Neural cell (in vitro differentiated cells): ENCODE data around the gene JMJD1C. TPM values are rescaled to one million over a fixed set of nuclear protein-coding genes. Genes with fewer than 3 reads are reported as not detected.

Experiments used
- H2AFZ ChIP-seq: fragments of 200-600, 300-800 bp; sonication (generic), shearing (Covaris generic); 2 replicates; pipeline ENCODE4 v1.6.0; 2014; ENCODE audit warnings: low read depth, mild to moderate bottlenecking, antibody characterized with exemption, low read length, moderate library complexity
- H3F3A ChIP-seq: fragments of 200-600 bp; shearing (Covaris generic); 2 replicates; pipeline ENCODE4 v1.6.1; 2016; ENCODE audit warnings: mild to moderate bottlenecking, moderate library complexity, mixed read lengths, antibody characterized with exemption, low read length; ENCODE audit not compliant: insufficient read depth, poor library complexity, severe bottlenecking
- H3K27ac ChIP-seq: fragments of 200-600, 300-800 bp; sonication (generic), shearing (Covaris generic); 2 replicates; pipeline ENCODE4 v1.5.1; 2014; ENCODE audit warnings: mild to moderate bottlenecking, low read length, moderate library complexity
- H3K27me3 ChIP-seq: fragments of 300-800, 200-600 bp; sonication (generic), shearing (Covaris generic); 2 replicates; pipeline ENCODE4 v1.6.0; 2014; ENCODE audit warnings: mild to moderate bottlenecking, low read depth, low read length, moderate library complexity; ENCODE audit not compliant: insufficient read depth
- H3K36me3 ChIP-seq: fragments of 300-800, 200-600 bp; sonication (generic), shearing (Covaris generic); 2 replicates; pipeline ENCODE4 v1.5.1; 2014; ENCODE audit warnings: mild to moderate bottlenecking, antibody characterized with exemption, low read length, moderate library complexity; ENCODE audit not compliant: insufficient read depth
- H3K4me2 ChIP-seq: fragments of 300-800, 200-600 bp; sonication (generic), shearing (Covaris generic); 2 replicates; pipeline ENCODE4 v1.6.0; 2014; ENCODE audit warnings: mild to moderate bottlenecking, low read length
- H3K4me3 ChIP-seq: fragments of 300-800, 200-600 bp; sonication (generic), shearing (Covaris generic); 2 replicates; pipeline ENCODE4 v1.5.1; 2014; ENCODE audit warnings: mild to moderate bottlenecking, low read length, moderate library complexity
- H3K79me2 ChIP-seq: fragments of 200-600 bp; shearing (Covaris generic); replicated peaks from 2 replicates; pipeline ENCODE4 v1.6.0; 2014; ENCODE audit warnings: mild to moderate bottlenecking, low read length, moderate library complexity; ENCODE audit not compliant: insufficient read depth
- H3K9ac ChIP-seq: fragments of 300-800, 200-600 bp; sonication (generic), shearing (Covaris generic); 2 replicates; pipeline ENCODE4 v1.6.1; 2016; ENCODE audit warnings: mild to moderate bottlenecking, low read length, mixed read lengths
- H3K9me2 ChIP-seq: fragments of 200-600 bp; shearing (Covaris generic); 2 replicates; pipeline ENCODE4 v1.6.1; 2016; ENCODE audit warnings: mild to moderate bottlenecking, low read length, mixed read lengths; ENCODE audit not compliant: insufficient read depth
- H3K9me3 ChIP-seq: fragments of 200-600, 300-800 bp; sonication (generic), shearing (Covaris generic); 2 replicates; pipeline ENCODE4 v1.6.1; 2016; ENCODE audit warnings: mild to moderate bottlenecking, mixed run types, low read length, moderate library complexity, mixed read lengths
- H4K20me1 ChIP-seq: fragments of 200-600 bp; shearing (Covaris generic); 2 replicates; pipeline ENCODE4 v1.6.1; 2016; ENCODE audit warnings: mild to moderate bottlenecking, mixed run types; ENCODE audit not compliant: insufficient read depth
- CTCF ChIP-seq: fragments of 450-650 bp; IDR thresholded peaks from 2 replicates; pipeline ENCODE4 v1.5.1; 2014; ENCODE audit warnings: antibody characterized with exemption, mild to moderate bottlenecking, moderate library complexity; ENCODE audit not compliant: poor library complexity, severe bottlenecking
- EP300 ChIP-seq: fragments of 450-650 bp; conservative IDR thresholded peaks from 2 replicates; pipeline ENCODE4 v1.6.1; 2014; ENCODE audit warnings: antibody characterized with exemption, mild to moderate bottlenecking, moderate library complexity; ENCODE audit not compliant: poor library complexity, severe bottlenecking
- EZH2 ChIP-seq: fragments of 200-600, 300-800 bp; shearing (Covaris generic), sonication (generic); IDR thresholded peaks from 2 replicates; pipeline ENCODE4 v1.6.1; 2014; ENCODE audit warnings: antibody characterized with exemption, low read length, borderline replicate concordance, mild to moderate bottlenecking; ENCODE audit not compliant: insufficient read depth, poor library complexity, severe bottlenecking
- MXI1 ChIP-seq: fragments of 450-650 bp; conservative IDR thresholded peaks from 2 replicates; pipeline ENCODE4 v1.6.1; 2014; ENCODE audit warnings: antibody characterized with exemption, mild to moderate bottlenecking; ENCODE audit not compliant: poor library complexity, severe bottlenecking
- POLR2AphosphoS5 ChIP-seq: IDR thresholded peaks from 2 replicates; pipeline ENCODE4 v1.6.1; 2012
- RAD21 ChIP-seq: fragments of 450-650 bp; conservative IDR thresholded peaks from 2 replicates; pipeline ENCODE4 v1.6.1; 2014; ENCODE audit warnings: antibody characterized with exemption, mild to moderate bottlenecking, moderate library complexity
- SMC3 ChIP-seq: fragments of 450-650 bp; conservative IDR thresholded peaks from 2 replicates; pipeline ENCODE4 v1.6.1; 2014; ENCODE audit warnings: antibody characterized with exemption, mild to moderate bottlenecking, moderate library complexity; ENCODE audit not compliant: poor library complexity
- TAF1 ChIP-seq: IDR thresholded peaks from 2 replicates; pipeline ENCODE4 v1.6.1; 2012; ENCODE audit warnings: low read depth
- polyA plus RNA-seq: library from polyadenylated mRNA; depleted of rRNA; stranded (reverse); fragments of >200 nt; gene quantifications from 2 replicates; pipeline ENCODE4 v1.2.3, GENCODE V29; 2014
- TF ChIP-seq, protein P1 (sequence below): IDR thresholded peaks from 2 replicates; pipeline ENCODE4 v1.6.1; 2012; ENCODE audit warnings: borderline replicate concordance

The JMJD1C gene
- polyA plus RNA-seq, 1 donor from 2014 or later = 108 TPM

GRCh38 chr10:63261496-63261895 is 204.3 kb downstream of the JMJD1C start:
- no peak overlapping the region for H3K4me2 ChIP-seq
- peaks cover 6% of the 10 kb centered on the region for H3K36me3 ChIP-seq
- H2AFZ ChIP-seq = no peak overlapping the region
- H3K79me2 ChIP-seq = peaks cover 59% of the 10 kb centered on the region
- no peak overlapping the region for H3K27ac ChIP-seq
- peaks cover 6% of the 10 kb centered on the region for H4K20me1 ChIP-seq
- TF ChIP-seq EZH2 = no peak
- H3F3A ChIP-seq = no peaks in the 10 kb centered on the region
- no peak overlapping the region for H3K4me3 ChIP-seq
- no peak overlapping the region for H3K9ac ChIP-seq
- no peaks in the 10 kb centered on the region for H3K9me3 ChIP-seq
- H3K9me2 ChIP-seq = no peaks in the 10 kb centered on the region
- H3K27me3 ChIP-seq = no peaks in the 10 kb centered on the region

DNA sequence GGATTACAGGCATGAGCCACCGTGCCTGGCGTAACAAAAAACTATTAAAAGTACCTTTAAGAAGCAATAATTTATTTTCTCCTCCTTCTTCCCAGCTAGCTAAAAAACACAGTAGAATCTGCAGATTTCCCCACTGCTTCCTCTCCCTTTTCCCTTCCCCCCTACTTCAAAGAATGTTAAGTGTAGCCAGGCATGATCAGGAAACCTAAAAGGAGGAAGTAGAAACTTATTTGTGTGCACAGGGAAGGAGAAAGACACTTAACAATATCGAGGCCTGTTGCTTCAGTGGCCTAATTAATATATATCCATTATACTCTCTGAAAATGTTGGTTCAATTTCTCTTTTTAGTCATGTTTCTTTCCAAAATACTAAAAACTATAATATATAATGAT is 204.9 kb downstream of the JMJD1C start:
- H4K20me1 ChIP-seq = peaks cover 6% of the 10 kb centered on the region
- H3K27ac ChIP-seq = no peak overlapping the region
- no peaks in the 10 kb centered on the region for H3K9me3 ChIP-seq
- H3K79me2 ChIP-seq = peaks cover 56% of the 10 kb centered on the region
- no peaks in the 10 kb centered on the region for H3K9me2 ChIP-seq
- H2AFZ ChIP-seq = no peak overlapping the region
- H3K36me3 ChIP-seq = peaks cover 6% of the 10 kb centered on the region
- H3K4me3 ChIP-seq = no peak overlapping the region
- H3K4me2 ChIP-seq = no peak overlapping the region
- H3K27me3 ChIP-seq = no peaks in the 10 kb centered on the region
- no peaks in the 10 kb centered on the region for H3F3A ChIP-seq
- H3K9ac ChIP-seq = no peak overlapping the region
- TF ChIP-seq, protein P1, sequence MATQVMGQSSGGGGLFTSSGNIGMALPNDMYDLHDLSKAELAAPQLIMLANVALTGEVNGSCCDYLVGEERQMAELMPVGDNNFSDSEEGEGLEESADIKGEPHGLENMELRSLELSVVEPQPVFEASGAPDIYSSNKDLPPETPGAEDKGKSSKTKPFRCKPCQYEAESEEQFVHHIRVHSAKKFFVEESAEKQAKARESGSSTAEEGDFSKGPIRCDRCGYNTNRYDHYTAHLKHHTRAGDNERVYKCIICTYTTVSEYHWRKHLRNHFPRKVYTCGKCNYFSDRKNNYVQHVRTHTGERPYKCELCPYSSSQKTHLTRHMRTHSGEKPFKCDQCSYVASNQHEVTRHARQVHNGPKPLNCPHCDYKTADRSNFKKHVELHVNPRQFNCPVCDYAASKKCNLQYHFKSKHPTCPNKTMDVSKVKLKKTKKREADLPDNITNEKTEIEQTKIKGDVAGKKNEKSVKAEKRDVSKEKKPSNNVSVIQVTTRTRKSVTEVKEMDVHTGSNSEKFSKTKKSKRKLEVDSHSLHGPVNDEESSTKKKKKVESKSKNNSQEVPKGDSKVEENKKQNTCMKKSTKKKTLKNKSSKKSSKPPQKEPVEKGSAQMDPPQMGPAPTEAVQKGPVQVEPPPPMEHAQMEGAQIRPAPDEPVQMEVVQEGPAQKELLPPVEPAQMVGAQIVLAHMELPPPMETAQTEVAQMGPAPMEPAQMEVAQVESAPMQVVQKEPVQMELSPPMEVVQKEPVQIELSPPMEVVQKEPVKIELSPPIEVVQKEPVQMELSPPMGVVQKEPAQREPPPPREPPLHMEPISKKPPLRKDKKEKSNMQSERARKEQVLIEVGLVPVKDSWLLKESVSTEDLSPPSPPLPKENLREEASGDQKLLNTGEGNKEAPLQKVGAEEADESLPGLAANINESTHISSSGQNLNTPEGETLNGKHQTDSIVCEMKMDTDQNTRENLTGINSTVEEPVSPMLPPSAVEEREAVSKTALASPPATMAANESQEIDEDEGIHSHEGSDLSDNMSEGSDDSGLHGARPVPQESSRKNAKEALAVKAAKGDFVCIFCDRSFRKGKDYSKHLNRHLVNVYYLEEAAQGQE = no peak
- TF ChIP-seq MXI1 (no peak), EZH2 (no peak), TAF1 (no peak), CTCF (no peak), RAD21 (no peak), SMC3 (no peak), EP300 (no peak), POLR2AphosphoS5 (no peak)

- no peaks in the 10 kb centered on the region for H3K27me3 ChIP-seq
- H3K27ac ChIP-seq = no peak overlapping the region
- no peak overlapping the region for H2AFZ ChIP-seq
- no peak overlapping the region for H3K4me3 ChIP-seq
- no peaks in the 10 kb centered on the region for H3K9me2 ChIP-seq
- no peaks in the 10 kb centered on the region for H3F3A ChIP-seq
- no peak overlapping the region for H3K4me2 ChIP-seq
- peaks cover 2% of the 10 kb centered on the region for H4K20me1 ChIP-seq
- peaks cover 55% of the 10 kb centered on the region for H3K79me2 ChIP-seq
- TF ChIP-seq TAF1 (no peak), POLR2AphosphoS5 (no peak), EP300 (no peak)
- H3K9ac ChIP-seq = no peak overlapping the region
- no peaks in the 10 kb centered on the region for H3K9me3 ChIP-seq
- peaks cover 6% of the 10 kb centered on the region for H3K36me3 ChIP-seq
Observed at GRCh38 chr10:63260103-63260859, 205.5 kb downstream of the JMJD1C start.
